OCI-LY7 (cell line): Measurements from ENCODE around the gene RAB10. TPM values are rescaled to one million over a fixed set of nuclear protein-coding genes. Genes with fewer than 3 reads are reported as not detected.

Experiments used
- BruUV-seq: library from RNA; stranded (reverse); fragments of 400-500 nt; replicated peaks from 2 replicates; lab custom pipeline; 2021; lab: Mats Ljungman, UMichigan
- CTCF ChIA-PET: fragments of 300-600 bp; sonication (Branson Sonifier 250); formaldehyde crosslinking; loops from one replicate; lab custom pipeline; 2022; ENCODE audit warnings: antibody characterized with exemption; ENCODE audit not compliant: unreplicated experiment; lab: Charles Lee
- POLR2A ChIA-PET: fragments of 300-600 bp; sonication (Branson Sonifier 250); formaldehyde crosslinking; loops from one replicate; lab custom pipeline; 2022; ENCODE audit warnings: antibody characterized with exemption; lab: Charles Lee
- DNase-seq: peaks from one replicate; pipeline ENCODE4 v3.0.0-alpha.2; 2015; ENCODE audit warnings: low spot score
- H2AFZ ChIP-seq: fragments of 200-600 bp; sonication (generic), shearing (Covaris generic); 2 replicates; pipeline ENCODE4 v1.6.1; 2014; ENCODE audit warnings: mild to moderate bottlenecking, antibody characterized with exemption, low read length, moderate library complexity
- H3K27ac ChIP-seq: fragments of 200-600 bp; sonication (generic); 2 replicates; pipeline ENCODE4 v1.5.1; 2014; ENCODE audit warnings: mixed run types, low read depth, mild to moderate bottlenecking, moderate library complexity, low read length, inconsistent platforms; ENCODE audit not compliant: poor library complexity, severe bottlenecking
- H3K36me3 ChIP-seq: fragments of 200-600 bp; sonication (generic); 2 replicates; pipeline ENCODE4 v1.6.1; 2014; ENCODE audit warnings: mild to moderate bottlenecking, antibody characterized with exemption, low read length, moderate library complexity, mixed read lengths; ENCODE audit not compliant: insufficient read depth
- H3K4me1 ChIP-seq: fragments of 200-600 bp; sonication (generic); 2 replicates; pipeline ENCODE4 v1.5.1; 2014; ENCODE audit warnings: mild to moderate bottlenecking, low read length; ENCODE audit not compliant: insufficient read depth, poor library complexity, severe bottlenecking
- H3K4me2 ChIP-seq: fragments of 200-600 bp; sonication (generic); 2 replicates; pipeline ENCODE4 v1.6.1; 2014; ENCODE audit warnings: mild to moderate bottlenecking, low read length
- H3K4me3 ChIP-seq: fragments of 200-600 bp; sonication (generic); 2 replicates; pipeline ENCODE4 v1.5.1; 2014; ENCODE audit warnings: mild to moderate bottlenecking, low read depth, low read length; ENCODE audit not compliant: poor library complexity, severe bottlenecking
- H3K79me2 ChIP-seq: fragments of 200-600 bp; sonication (generic); 2 replicates; pipeline ENCODE4 v1.6.1; 2016; ENCODE audit warnings: low read depth, mild to moderate bottlenecking, low read length, moderate library complexity, mixed read lengths; ENCODE audit not compliant: insufficient read depth
- H3K9me2 ChIP-seq: fragments of 200-600 bp; sonication (generic); 2 replicates; pipeline ENCODE4 v1.6.1; 2016; ENCODE audit warnings: mild to moderate bottlenecking, low read length, mixed read lengths; ENCODE audit not compliant: insufficient read depth
- H3K9me3 ChIP-seq: fragments of 200-600 bp; sonication (generic); 2 replicates; pipeline ENCODE4 v1.6.1; 2014; ENCODE audit warnings: mild to moderate bottlenecking, mixed run types, low read length, mixed read lengths
- H4K20me1 ChIP-seq: fragments of 200-600 bp; sonication (generic); 2 replicates; pipeline ENCODE4 v1.6.1; 2014; ENCODE audit warnings: mild to moderate bottlenecking, antibody characterized with exemption, low read length, moderate library complexity, mixed read lengths; ENCODE audit not compliant: insufficient read depth
- EZH2phosphoT487 ChIP-seq: fragments of 200-600 bp; sonication (generic); IDR thresholded peaks from 2 replicates; pipeline ENCODE4 v1.6.1; 2018; ENCODE audit warnings: low read depth, borderline replicate concordance, mild to moderate bottlenecking, mixed run types, antibody characterized with exemption, low read length, moderate library complexity, mixed read lengths
- intact Hi-C: fragments of 100-400 bp; cut with micrococcal nuclease; formaldehyde crosslinking; loops from one replicate; pipeline ENCODE4 v1.10.0; 2022; ENCODE audit not compliant: unreplicated experiment
- total RNA-seq, 2 experiments: library from RNA; depleted of rRNA in 1 of 2; stranded (reverse); fragments of >200 nt in 1 of 2; shearing (Covaris generic) in 1 of 2; gene quantifications; 2 replicates each; pipeline ENCODE4 v1.2.3, GENCODE V29; 2014 to 2022
- TF ChIP-seq, protein P1 (sequence below): fragments of 200-600 bp; sonication (generic); conservative IDR thresholded peaks from 2 replicates; pipeline ENCODE4 v1.5.1; 2014; ENCODE audit warnings: mild to moderate bottlenecking, antibody characterized with exemption, low read length, moderate library complexity, mixed read lengths

RAB10 gene
- total RNA-seq, 2 experiments from 2014 or later, result 58.3 to 96.7 TPM

GRCh38 chr2:26009567-26009963, 24.3 kb upstream of the RAB10 start:
- BruUV-seq, result no TSS peak
- Histone ChIP-seq H4K20me1 (no peaks in the 10 kb centered on the region), H3K27ac (no peak overlapping the region), H3K4me2 (no peak overlapping the region), H2AFZ (no peak overlapping the region), H3K4me3 (no peak overlapping the region), H3K9me3 (no peaks in the 10 kb centered on the region), H3K79me2 (no peaks in the 10 kb centered on the region), H3K36me3 (no peaks in the 10 kb centered on the region), H3K9me2 (no peaks in the 10 kb centered on the region), H3K4me1 (no peaks in the 10 kb centered on the region)
- ChIA-PET CTCF (no interaction called here), POLR2A (no interaction called here)
- intact Hi-C loops, result no loop called here
- TF ChIP-seq EZH2phosphoT487, result no peak
- TF ChIP-seq, protein P1, sequence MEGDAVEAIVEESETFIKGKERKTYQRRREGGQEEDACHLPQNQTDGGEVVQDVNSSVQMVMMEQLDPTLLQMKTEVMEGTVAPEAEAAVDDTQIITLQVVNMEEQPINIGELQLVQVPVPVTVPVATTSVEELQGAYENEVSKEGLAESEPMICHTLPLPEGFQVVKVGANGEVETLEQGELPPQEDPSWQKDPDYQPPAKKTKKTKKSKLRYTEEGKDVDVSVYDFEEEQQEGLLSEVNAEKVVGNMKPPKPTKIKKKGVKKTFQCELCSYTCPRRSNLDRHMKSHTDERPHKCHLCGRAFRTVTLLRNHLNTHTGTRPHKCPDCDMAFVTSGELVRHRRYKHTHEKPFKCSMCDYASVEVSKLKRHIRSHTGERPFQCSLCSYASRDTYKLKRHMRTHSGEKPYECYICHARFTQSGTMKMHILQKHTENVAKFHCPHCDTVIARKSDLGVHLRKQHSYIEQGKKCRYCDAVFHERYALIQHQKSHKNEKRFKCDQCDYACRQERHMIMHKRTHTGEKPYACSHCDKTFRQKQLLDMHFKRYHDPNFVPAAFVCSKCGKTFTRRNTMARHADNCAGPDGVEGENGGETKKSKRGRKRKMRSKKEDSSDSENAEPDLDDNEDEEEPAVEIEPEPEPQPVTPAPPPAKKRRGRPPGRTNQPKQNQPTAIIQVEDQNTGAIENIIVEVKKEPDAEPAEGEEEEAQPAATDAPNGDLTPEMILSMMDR, result no peak
- DNase-seq, result no peak

DNA sequence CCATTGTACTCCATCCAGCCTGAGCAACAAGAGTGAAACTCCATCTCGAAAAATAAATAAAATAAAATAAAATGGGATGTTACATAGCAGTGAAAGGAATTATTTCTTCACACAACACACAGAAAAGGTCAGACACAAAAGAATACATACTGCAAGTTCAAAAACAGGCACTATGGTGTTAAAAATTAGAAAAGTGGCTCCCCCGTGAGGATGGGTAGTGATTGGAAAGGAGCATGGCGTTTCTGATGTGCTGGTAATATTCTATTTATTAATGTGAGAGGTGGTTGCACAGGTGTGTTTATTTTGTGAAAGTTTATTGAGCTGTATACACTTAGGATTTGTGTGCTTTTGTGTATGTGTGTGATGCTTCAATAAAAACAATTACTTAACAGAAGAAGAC, 22.9 kb upstream of the RAB10 start:
- Histone ChIP-seq H3K9me3 (no peaks in the 10 kb centered on the region), H3K27ac (no peak overlapping the region), H3K79me2 (no peaks in the 10 kb centered on the region), H2AFZ (no peak overlapping the region), H3K9me2 (no peaks in the 10 kb centered on the region), H3K4me3 (no peak overlapping the region), H3K4me2 (no peak overlapping the region), H3K36me3 (no peaks in the 10 kb centered on the region), H4K20me1 (no peaks in the 10 kb centered on the region), H3K4me1 (no peaks in the 10 kb centered on the region)
- DNase-seq, result no peak
- TF ChIP-seq, protein P1, result peak; percentile 49; the same call in 1 of the 2 replicates
- no peak for TF ChIP-seq EZH2phosphoT487
- POLR2A ChIA-PET, result no interaction called here
- intact Hi-C loops, result no loop called here
- no TSS peak for BruUV-seq
- CTCF ChIA-PET, result no interaction called here

GRCh38 chr2:26011609-26011989, 22.3 kb upstream of the RAB10 start:
- H3K9me3 ChIP-seq, result no peaks in the 10 kb centered on the region
- TF ChIP-seq, protein P1, result no peak
- no peak for TF ChIP-seq EZH2phosphoT487
- no peak overlapping the region for H2AFZ ChIP-seq
- CTCF ChIA-PET, result no interaction called here
- POLR2A ChIA-PET, result interaction anchor here (0.8 kb wide), 1 partner anchor 11 kb away, joined by 4 read pairs; no protein-coding TSS in a partner anchor
- no peak for DNase-seq
- no peaks in the 10 kb centered on the region for H3K9me2 ChIP-seq
- H3K4me3 ChIP-seq, result no peak overlapping the region
- no peak overlapping the region for H3K4me2 ChIP-seq
- H3K79me2 ChIP-seq, result no peaks in the 10 kb centered on the region
- H3K27ac ChIP-seq, result no peak overlapping the region
- H4K20me1 ChIP-seq, result no peaks in the 10 kb centered on the region
- intact Hi-C loops, result no loop called here
- BruUV-seq, result no TSS peak
- no peaks in the 10 kb centered on the region for H3K36me3 ChIP-seq
- H3K4me1 ChIP-seq, result no peaks in the 10 kb centered on the region
